Brain microvascular endothelial cell (primary cell): ENCODE data around the gene NDUFA8.

ENCODE experiments used
- DNase-seq: peaks from one replicate; pipeline ENCODE4 v3.0.0-alpha.2; 2020
- H3K27ac ChIP-seq: fragments of 250-450 bp; sonication (Bioruptor Pico); 2 replicates; pipeline ENCODE4 v1.5.1; 2020; ENCODE audit warnings: mild to moderate bottlenecking, moderate library complexity
- H3K27me3 ChIP-seq: fragments of 250-450 bp; sonication (Bioruptor Pico); replicated peaks from 2 replicates; pipeline ENCODE4 v1.5.1; 2020; ENCODE audit warnings: mild to moderate bottlenecking
- H3K36me3 ChIP-seq: fragments of 250-450 bp; sonication (Bioruptor Pico); replicated peaks from 2 replicates; pipeline ENCODE4 v1.5.1; 2020; ENCODE audit warnings: mild to moderate bottlenecking
- H3K4me3 ChIP-seq: 2 replicates; pipeline ENCODE4 v1.5.1; 2011; ENCODE audit warnings: low read depth, mild to moderate bottlenecking, control low read depth, low read length, moderate library complexity
- CTCF ChIP-seq: IDR thresholded peaks from 2 replicates; pipeline ENCODE4 v1.5.1; 2011; ENCODE audit warnings: low read depth, mild to moderate bottlenecking, moderate library complexity, low read length, control low read depth, inconsistent platforms; ENCODE audit errors: missing control alignments
- in situ Hi-C: cut with HindIII; loops from 2 replicates; pipeline ENCODE4 v1.10.0; 2017; ENCODE audit warnings: low sequenced_read_pairs, low pct_ligation_motif_present

NDUFA8 gene

GRCh38 chr9:122106576-122106975, 53.0 kb downstream of the NDUFA8 start:
- in situ Hi-C loops, result no loop called here
- H3K4me3 ChIP-seq, result no peak overlapping the region
- H3K27ac ChIP-seq, result no peak overlapping the region
- H3K27me3 ChIP-seq, result no peaks in the 10 kb centered on the region
- DNase-seq, result no peak
- no peaks in the 10 kb centered on the region for H3K36me3 ChIP-seq
- no peak for TF ChIP-seq CTCF

GRCh38 chr9:122103985-122104384, 55.6 kb downstream of the NDUFA8 start:
- no peak overlapping the region for H3K27ac ChIP-seq
- no peaks in the 10 kb centered on the region for H3K36me3 ChIP-seq
- no peaks in the 10 kb centered on the region for H3K27me3 ChIP-seq
- in situ Hi-C loops, result no loop called here
- no peak for DNase-seq
- TF ChIP-seq CTCF, result no peak
- H3K4me3 ChIP-seq, result no peak overlapping the region

- in situ Hi-C loops, result no loop called here
- Histone ChIP-seq H3K27me3 (no peaks in the 10 kb centered on the region), H3K36me3 (no peaks in the 10 kb centered on the region), H3K27ac (no peak overlapping the region), H3K4me3 (no peak overlapping the region)
- DNase-seq, result no peak
- TF ChIP-seq CTCF, result no peak
These were observed 57.4 kb downstream of the NDUFA8 start for GRCh38 chr9:122102156-122102555.

GRCh38 chr9:122100756-122101155, 58.8 kb downstream of the NDUFA8 start:
- Histone ChIP-seq H3K27me3 (no peaks in the 10 kb centered on the region), H3K36me3 (no peaks in the 10 kb centered on the region), H3K4me3 (no peak overlapping the region), H3K27ac (no peak overlapping the region)
- DNase-seq, result no peak
- TF ChIP-seq CTCF, result no peak
- in situ Hi-C loops, result no loop called here

GRCh38 chr9:122099271-122099869, 60.2 kb downstream of the NDUFA8 start:
- TF ChIP-seq CTCF, result peak; percentile 88
- H3K4me3 ChIP-seq, result no peak overlapping the region
- in situ Hi-C loops, result no loop called here
- H3K27ac ChIP-seq, result no peak overlapping the region
- H3K36me3 ChIP-seq, result no peaks in the 10 kb centered on the region
- no peaks in the 10 kb centered on the region for H3K27me3 ChIP-seq
- peak; percentile 62 for DNase-seq

GRCh38 chr9:122097679-122098315, 61.8 kb downstream of the NDUFA8 start:
- Histone ChIP-seq H3K4me3 (no peak overlapping the region), H3K27ac (no peak overlapping the region), H3K27me3 (no peaks in the 10 kb centered on the region), H3K36me3 (no peaks in the 10 kb centered on the region)
- in situ Hi-C loops, result no loop called here
- no peak for DNase-seq
- TF ChIP-seq CTCF, result no peak
